ENCODE data around the gene SLC36A4.
"Not testable (repeated sequence)": the region's sequence is repeated elsewhere in the genome, so short reads cannot be mapped to it uniquely, and the experiment has no call there.

SLC36A4 gene

DNA sequence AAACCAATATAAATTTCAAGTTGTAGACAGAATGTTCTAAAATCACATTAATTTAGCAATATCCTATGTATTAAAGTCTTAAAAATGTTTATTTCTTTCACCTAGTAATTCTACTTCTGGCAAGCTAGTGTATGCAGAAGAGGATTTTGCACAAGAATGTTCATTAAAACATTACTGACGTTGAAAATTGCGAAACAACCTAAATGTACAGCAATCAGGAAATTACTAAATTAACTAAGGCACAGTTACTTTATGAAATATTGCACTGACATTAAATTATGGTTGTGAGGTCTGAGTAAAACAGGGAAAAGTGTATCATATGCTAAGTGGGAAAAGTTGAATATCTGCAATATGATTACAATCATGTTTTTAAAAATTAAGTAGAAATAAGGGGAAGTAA is 4.1 kb downstream of the SLC36A4 start:
- no peak for DNase-seq

DNA sequence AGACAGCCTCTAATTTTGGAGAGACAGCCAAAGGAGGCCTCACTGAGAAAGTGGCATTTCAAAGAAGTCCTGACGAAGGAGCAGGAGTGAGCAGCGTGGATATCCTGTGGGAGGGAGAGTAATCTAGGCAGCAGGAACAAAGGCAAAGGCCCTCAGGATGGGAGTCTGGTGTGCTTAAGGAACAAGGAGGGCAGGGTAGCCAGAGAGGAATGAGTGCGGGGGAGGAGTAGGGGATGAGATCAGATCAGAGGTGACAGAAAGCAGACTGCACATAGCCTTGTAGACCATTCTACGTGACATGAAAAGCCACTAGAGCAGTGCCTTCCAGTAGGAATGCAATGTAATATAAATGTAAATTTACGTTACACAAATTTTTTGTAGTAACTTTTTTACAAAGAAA is 5.6 kb downstream of the SLC36A4 start:
- DNase-seq: no peak

DNA sequence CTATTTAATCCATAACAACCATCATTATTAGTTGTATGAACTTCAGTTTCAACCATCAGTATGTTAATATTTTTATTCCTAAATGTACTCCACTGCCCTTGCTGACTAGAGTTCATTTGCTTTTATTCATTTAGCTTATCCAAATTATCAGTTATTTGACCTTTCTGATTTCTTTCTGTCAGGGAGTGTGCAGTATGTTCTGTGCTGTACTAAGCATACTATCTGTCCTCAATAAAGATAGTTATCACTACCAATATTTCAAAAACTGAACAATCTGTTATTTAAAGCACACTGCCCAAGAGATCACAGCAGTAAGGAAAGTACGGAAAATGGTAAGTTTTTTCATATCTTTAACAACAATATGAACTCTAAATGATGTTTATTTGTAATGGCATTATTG is 8.3 kb downstream of the SLC36A4 start:
- no peak for DNase-seq

GRCh38 chr11:93188726-93189125 is 9.1 kb downstream of the SLC36A4 start:
- no peak for DNase-seq

DNA sequence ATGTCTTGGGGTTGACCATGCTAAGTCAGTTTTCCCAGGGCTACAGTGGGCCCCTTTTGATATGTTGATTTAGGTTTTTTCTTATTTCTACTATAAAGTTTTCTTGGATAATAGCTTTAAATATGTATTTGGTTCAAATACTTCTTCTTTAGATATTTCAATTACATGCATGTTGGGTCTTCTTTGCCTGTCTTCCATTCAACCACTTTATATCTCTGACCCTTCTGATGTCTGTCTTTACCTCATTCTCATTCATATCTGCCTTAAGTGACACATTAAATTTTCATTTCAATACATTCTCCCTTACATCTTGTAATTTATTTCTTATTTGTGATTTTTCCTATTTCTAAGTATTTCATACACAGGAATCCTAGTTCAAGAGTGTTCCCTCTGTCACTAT is 10.5 kb downstream of the SLC36A4 start:
- DNase-seq: no peak

GRCh38 chr11:93177891-93178290 is 19.9 kb downstream of the SLC36A4 start:
- not testable (repeated sequence) for DNase-seq

GRCh38 chr11:93169950-93170561 is 27.7 kb downstream of the SLC36A4 start:
- no peak for DNase-seq

DNA sequence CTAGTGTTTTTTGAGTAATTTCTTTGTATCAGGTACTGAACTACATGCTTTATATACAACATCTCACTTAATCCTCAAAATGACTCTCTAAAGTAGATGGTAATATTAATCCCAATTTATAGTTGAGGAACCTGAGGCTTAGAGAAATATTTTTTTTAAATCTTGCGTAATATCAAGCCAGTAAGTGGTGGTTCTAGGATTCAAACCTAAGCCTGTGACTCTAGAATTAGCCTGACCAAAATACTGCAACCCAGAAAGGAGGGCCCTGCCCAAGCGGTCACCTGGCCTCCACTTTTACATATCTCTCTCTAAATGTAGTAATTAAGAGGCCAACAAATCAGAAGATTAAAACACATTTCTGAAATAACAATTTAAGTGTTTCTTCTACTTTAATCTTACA is 28.6 kb downstream of the SLC36A4 start:
- no peak for DNase-seq

GRCh38 chr11:93166862-93167261 is 30.9 kb downstream of the SLC36A4 start:
- DNase-seq: no peak

DNA sequence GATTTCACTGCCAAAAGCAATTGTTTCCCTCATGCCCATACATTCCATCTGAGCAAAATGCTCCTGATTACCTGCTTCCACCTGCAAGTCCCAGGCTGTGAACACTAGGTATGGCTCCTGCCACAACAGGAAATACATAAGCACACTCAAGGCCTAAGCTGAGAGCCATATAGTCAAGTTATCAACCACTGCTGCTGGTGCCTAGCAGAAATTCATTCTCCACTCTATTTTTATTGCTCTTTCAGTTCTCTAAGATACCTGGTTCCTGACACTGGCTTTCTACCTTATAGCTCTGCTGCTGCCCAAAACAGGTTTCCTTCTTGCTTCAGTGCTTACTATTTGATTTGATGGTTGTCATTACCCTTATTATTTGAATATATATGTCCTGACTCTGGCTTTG is 31.6 kb downstream of the SLC36A4 start:
- DNase-seq: no peak

GRCh38 chr11:93160808-93161207 is 37.0 kb downstream of the SLC36A4 start:
- DNase-seq: no peak

DNA sequence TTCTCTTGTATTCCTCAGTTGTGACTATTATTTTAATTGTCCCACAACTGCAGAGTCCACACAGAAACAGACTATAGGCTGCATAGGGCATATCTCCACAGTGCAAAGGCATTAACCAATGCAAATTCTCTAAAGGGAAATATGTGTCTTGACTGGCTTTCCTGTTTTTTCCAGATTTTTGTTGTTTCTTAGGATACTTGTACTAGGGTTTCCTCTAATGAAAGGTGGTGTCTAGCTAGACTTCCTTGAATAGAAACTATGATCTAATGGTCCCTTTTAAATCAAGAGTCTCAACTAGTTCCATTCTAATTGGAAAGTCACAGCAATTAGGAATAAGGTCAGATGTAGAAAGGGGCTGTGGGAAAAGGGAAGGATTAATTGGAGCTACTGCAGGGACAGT is 37.6 kb downstream of the SLC36A4 start:
- no peak for DNase-seq

DNA sequence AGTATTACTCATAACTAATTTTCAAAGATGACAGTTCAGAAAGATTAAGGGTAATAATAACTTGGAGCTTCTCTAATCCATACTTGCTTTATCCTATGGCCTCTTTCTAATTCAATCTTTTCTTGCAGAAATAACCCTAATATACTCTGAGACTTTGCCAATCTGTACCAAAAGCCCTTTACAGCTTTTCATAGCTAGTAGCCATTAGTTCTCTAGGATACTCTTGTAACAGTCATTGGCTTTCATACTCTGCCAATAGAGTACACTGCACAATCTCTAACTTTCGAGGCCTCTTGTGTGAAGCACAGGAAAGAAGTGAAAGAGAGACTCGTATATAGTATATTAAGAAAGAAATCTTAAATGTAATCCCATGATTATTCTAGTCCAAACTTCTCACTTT is 38.1 kb downstream of the SLC36A4 start:
- no peak for DNase-seq

DNA sequence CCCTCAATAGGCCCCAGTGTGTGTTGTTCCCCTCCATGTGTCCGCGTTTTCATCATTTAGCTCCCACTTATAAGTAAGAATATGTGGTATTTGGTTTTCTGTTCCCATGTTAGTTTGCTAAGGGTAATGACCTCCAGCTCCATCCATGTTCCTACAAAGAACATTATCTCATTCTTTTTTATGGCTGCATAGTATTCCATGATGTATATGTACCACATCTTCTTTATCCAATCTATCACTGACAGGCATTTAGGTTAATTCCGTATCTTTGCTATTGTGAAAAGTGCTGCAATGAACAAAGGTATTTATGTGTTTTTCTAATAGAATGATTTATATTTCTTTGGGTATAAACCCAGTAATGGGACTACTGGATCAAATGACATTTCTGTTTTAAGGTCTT is 42.1 kb downstream of the SLC36A4 start:
- DNase-seq: no peak

DNA sequence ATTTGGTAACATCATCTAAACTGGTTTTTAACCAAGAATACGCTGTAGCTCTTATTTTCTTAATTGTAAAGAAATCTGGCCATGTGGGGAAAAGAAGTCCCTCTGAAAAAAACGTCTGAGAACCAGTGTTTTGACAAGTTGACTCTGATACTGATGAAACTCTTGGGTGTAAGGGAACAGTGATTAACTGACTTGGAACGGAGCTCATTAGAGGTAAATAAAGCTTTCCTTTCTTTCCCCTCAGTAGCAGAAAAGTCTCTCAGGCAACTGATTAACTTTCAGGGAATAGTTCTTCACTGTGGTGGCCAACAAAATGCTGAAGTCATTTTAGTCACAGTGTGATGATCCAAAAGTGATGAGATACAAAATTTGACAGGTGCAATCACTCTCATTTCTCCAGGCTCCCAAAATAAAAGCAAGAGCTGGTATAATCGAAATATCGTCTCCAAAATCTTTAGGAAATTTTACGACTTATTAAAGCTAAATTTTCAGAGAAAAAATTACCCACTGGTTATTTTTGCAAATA is 52.3 kb downstream of the SLC36A4 start:
- DNase-seq: no peak

DNA sequence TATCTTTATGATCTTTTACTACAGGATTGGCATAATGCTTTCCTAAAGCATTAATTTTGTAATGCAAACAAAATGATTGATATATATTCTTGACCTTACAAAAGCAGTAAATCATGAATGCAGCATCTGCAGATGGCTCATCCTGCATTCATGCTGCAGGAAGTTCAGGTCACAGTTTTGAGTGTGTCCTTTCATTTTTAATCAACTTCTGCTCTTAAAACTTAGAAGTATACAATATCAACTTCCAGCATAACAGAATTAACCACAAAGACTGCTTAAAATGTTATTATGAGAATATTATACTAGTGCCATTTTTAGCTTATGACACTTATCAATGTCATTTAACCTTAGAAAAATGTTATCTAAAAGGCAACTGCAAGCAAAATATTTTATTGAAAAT is 54.0 kb downstream of the SLC36A4 start:
- DNase-seq: no peak

- no peak for DNase-seq
Observed at GRCh38 chr11:93143186-93143585, 54.6 kb downstream of the SLC36A4 start.

- no peak for DNase-seq
Observed at GRCh38 chr11:93133488-93134109, 64.2 kb downstream of the SLC36A4 start.

- no peak for DNase-seq
Observed at GRCh38 chr11:93132836-93133235, 65.0 kb downstream of the SLC36A4 start.

GRCh38 chr11:93131709-93132108 is 66.1 kb downstream of the SLC36A4 start:
- no peak for DNase-seq

DNA sequence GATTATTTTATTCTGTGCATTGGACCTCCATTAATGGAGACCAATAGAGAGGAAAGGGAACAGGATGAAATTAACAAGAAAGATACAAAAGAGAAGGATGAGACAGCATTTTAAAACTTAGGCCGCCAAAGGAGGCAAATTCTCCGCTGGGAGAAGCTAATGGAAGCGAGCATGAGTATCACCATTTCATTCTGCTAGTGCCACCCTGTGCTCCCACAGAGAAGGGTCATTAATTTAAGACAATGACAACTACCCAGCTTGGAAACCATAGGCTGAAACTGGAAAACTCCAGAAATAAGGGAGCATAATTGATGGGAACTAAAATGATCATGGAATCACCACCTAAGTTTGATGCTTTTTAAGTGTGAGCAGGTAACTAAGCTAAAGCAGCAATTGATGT is 69.2 kb downstream of the SLC36A4 start:
- DNase-seq: no peak

GRCh38 chr11:93123351-93123898 is 74.4 kb downstream of the SLC36A4 start:
- no peak for DNase-seq

GRCh38 chr11:93122535-93123235 is 75.1 kb downstream of the SLC36A4 start:
- no peak for DNase-seq

DNA sequence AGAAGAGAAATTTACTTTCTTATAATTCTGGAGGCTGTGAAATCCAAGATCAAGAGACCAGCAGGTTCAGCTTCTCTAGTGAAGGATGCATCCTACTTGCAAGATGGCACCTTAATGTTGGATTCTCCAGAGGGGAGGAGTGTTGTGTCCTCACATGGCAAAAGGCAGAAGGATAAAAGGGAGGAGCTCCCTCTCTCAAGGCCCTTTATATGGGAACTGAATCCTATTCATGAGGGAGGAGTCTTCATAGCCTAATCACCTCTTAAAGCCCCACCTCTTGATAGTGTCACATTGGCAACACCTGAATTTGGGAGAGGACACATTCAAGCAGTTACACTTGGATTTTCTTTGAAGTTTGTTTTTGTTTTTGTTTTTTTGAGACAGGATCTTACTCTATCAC is 79.5 kb downstream of the SLC36A4 start:
- DNase-seq: no peak
